Testis (tissue), 3 donors: ENCODE data around the gene BMPR1B. TPM values are rescaled to one million over a fixed set of nuclear protein-coding genes. Genes with fewer than 3 reads are reported as not detected.

ENCODE experiments used
- DNase-seq: peaks from one replicate; pipeline ENCODE4 v3.0.0-alpha.2; 2019
- H3K27ac ChIP-seq, 2 donors: fragments of 200-600 bp; sonication (generic); one replicate each; pipeline ENCODE4 v1.5.1; 2019
- H3K27me3 ChIP-seq: fragments of 200-600 bp; sonication (generic); one replicate; pipeline ENCODE4 v1.5.1; 2019
- H3K36me3 ChIP-seq: fragments of 200-600 bp; sonication (generic); one replicate; pipeline ENCODE4 v1.5.1; 2017; ENCODE audit warnings: low read depth; ENCODE audit errors: missing control alignments
- H3K4me1 ChIP-seq: fragments of 200-600 bp; sonication (generic); one replicate; pipeline ENCODE4 v1.5.1; 2019
- H3K4me3 ChIP-seq, 2 donors: fragments of 200-600 bp; sonication (generic); one replicate each; pipeline ENCODE4 v1.5.1; 2017 to 2019
- H3K9me3 ChIP-seq: fragments of 200-600 bp; sonication (generic); one replicate; pipeline ENCODE4 v1.5.1; 2017
- POLR2A ChIP-seq: fragments of 450-650 bp; IDR thresholded peaks from one replicate; pipeline ENCODE4 v1.6.1; 2017; ENCODE audit warnings: antibody characterized with exemption, mild to moderate bottlenecking, moderate library complexity
- WGBS, 2 donors: methylation state at CpG; one replicate each; pipeline ENCODE4 v1.1.5; 2018; 5-methylcytosine and 5-hydroxymethylcytosine counted together
- intact Hi-C: fragments of 100-400 bp; cut with DNase I; formaldehyde crosslinking; loops from one replicate; pipeline ENCODE4 v1.15.1; 2023; ENCODE audit warnings: low total_unique reads
- polyA plus RNA-seq: library from polyadenylated mRNA; stranded (reverse); fragments of 350-450 nt; fragmentation: Illumina TruSeq; extraction: RNeasy Lipid Tissue Mini Kit (QIAGEN cat#74804); gene quantifications from one replicate; pipeline ENCODE4 v1.2.3, GENCODE V29; 2014; ENCODE audit warnings: low read depth, low replicate concordance; ENCODE audit not compliant: insufficient read depth
- total RNA-seq, 2 donors: library from RNA; depleted of rRNA; stranded (reverse); fragments of >200 nt; gene quantifications; one replicate each; pipeline ENCODE4 v1.2.3, GENCODE V29; 2016
- TF ChIP-seq, protein P1 (sequence below), 3 experiments: fragments of 450-650 bp in 2 of 3; fragments of 200-600 bp in 1 of 3; sonication (generic) in 1 of 3; IDR thresholded peaks; one replicate each; pipeline ENCODE4 v1.5.1; 2016 to 2019; ENCODE audit warnings: antibody characterized with exemption in 3 of 3, mild to moderate bottlenecking in 2 of 3, moderate library complexity in 1 of 3

Gene BMPR1B
- total and polyA plus RNA-seq, 3 donors from 2014 or later = 7.5 to 13.0 (median 9.1) TPM

DNA sequence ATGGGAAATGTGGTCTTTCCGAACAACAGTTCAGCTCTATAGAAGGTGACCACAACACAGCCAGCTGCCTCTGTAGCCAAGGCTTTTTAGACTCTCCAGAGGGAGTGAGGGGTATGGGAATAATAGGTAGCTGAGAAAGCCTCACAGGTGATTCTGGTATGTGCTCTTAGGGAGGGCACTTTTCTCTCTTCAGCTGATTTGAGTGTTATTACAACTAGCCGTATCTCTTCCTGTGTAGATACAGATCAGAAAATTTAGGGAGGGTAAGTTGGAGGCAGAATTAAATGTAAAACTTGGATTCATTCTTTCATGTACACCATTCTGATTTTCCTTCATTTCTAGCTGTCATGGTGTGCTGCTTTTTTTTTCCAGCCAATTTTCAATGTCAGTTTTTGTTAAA, 154.9 kb downstream of the BMPR1B start:
- Histone ChIP-seq H3K4me1 (no peaks in the 10 kb centered on the region), H3K9me3 (no peaks in the 10 kb centered on the region), H3K27ac (no peak overlapping the region), H3K36me3 (no peaks in the 10 kb centered on the region), H3K4me3 (no peak overlapping the region), H3K27me3 (no peaks in the 10 kb centered on the region)
- no peak for DNase-seq
- intact Hi-C loops = no loop called here
- TF ChIP-seq, protein P1, sequence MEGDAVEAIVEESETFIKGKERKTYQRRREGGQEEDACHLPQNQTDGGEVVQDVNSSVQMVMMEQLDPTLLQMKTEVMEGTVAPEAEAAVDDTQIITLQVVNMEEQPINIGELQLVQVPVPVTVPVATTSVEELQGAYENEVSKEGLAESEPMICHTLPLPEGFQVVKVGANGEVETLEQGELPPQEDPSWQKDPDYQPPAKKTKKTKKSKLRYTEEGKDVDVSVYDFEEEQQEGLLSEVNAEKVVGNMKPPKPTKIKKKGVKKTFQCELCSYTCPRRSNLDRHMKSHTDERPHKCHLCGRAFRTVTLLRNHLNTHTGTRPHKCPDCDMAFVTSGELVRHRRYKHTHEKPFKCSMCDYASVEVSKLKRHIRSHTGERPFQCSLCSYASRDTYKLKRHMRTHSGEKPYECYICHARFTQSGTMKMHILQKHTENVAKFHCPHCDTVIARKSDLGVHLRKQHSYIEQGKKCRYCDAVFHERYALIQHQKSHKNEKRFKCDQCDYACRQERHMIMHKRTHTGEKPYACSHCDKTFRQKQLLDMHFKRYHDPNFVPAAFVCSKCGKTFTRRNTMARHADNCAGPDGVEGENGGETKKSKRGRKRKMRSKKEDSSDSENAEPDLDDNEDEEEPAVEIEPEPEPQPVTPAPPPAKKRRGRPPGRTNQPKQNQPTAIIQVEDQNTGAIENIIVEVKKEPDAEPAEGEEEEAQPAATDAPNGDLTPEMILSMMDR (IDR thresholded peaks at IDR 0.05) = no peak
- no peak for TF ChIP-seq POLR2A
- 89 to 100% methylated on average over 2 of the region's 2 CpGs for WGBS, 2 donors

DNA sequence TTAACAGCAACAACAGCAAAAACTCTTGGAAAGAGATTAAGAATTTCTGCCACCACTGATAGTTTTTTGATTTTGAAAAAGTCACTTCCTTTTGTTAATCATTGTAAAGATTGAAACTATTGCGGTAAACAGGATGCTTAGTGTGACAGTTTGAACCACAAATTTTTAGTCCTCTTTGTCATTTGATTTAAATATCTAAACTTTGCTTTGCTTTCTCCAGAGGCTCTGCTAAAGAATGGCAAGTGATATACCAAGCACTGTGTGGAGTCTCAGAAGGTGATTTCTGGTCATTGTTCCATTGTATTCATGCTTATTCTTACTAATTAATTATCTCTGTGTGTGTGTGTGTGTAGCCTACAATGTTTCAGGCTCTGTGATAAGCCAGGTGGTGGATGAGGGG, 155.6 kb downstream of the BMPR1B start:
- Histone ChIP-seq H3K4me1 (no peaks in the 10 kb centered on the region), H3K27me3 (no peaks in the 10 kb centered on the region), H3K9me3 (no peaks in the 10 kb centered on the region), H3K36me3 (no peaks in the 10 kb centered on the region), H3K4me3 (no peak overlapping the region), H3K27ac (no peak overlapping the region)
- TF ChIP-seq, protein P1 (IDR thresholded peaks at IDR 0.05) = no peak
- TF ChIP-seq POLR2A = no peak
- WGBS, 2 donors = 83 to 85% methylated on average over 1 of the region's 1 CpG
- DNase-seq = no peak
- intact Hi-C loops = no loop called here

DNA sequence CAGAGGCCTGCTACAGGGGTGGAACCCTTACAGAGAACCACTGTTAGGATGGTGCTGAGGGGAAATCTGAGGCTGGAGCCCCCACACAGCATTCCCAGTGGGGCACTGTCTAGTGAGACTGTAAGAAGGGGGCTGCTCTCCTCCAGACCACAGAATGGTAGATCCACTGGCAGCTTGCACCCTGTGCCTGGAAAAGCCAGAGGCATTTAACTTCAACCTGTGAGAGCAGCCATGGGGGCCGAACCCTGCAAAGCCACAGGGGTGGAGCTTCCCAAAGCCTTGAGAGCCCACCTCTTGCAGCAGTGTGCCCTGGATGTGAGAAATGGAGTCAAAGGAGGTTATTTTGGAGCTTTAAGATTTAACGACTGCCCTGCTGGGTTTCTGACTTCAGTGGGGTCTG, 159.4 kb downstream of the BMPR1B start:
- Histone ChIP-seq H3K36me3 (no peaks in the 10 kb centered on the region), H3K4me1 (peaks cover 5% of the 10 kb centered on the region), H3K9me3 (no peaks in the 10 kb centered on the region), H3K27ac (no peak overlapping the region), H3K27me3 (no peaks in the 10 kb centered on the region), H3K4me3 (no peak overlapping the region)
- intact Hi-C loops = no loop called here
- no peak for DNase-seq
- 81 to 85% methylated on average over 2 of the region's 2 CpGs for WGBS, 2 donors
- TF ChIP-seq, protein P1 (IDR thresholded peaks at IDR 0.05) = no peak
- no peak for TF ChIP-seq POLR2A

DNA sequence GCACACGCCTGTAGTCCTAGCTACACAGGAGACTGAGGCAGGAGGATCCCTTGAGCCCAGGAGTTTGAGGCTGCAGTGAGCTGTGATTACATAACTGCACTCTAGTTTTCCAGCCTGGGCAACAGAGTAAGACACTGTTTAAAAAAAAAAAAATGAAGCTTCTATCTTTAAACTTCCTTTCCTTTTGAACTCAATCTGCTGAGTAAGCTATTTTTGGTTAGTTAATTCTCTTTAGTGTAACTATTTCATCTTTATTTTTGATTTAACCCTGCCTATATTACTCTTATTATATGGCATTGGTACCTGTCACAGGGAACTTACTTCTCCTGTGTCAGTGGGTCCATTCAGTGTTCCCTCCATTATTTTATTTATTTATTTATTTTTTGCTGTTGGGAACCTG, 160.8 kb downstream of the BMPR1B start:
- Histone ChIP-seq H3K4me1 (peaks cover 5% of the 10 kb centered on the region), H3K27me3 (no peaks in the 10 kb centered on the region), H3K27ac (no peak overlapping the region), H3K9me3 (no peaks in the 10 kb centered on the region), H3K4me3 (no peak overlapping the region), H3K36me3 (no peaks in the 10 kb centered on the region)
- no peak for DNase-seq
- TF ChIP-seq POLR2A = no peak
- TF ChIP-seq, protein P1 (IDR thresholded peaks at IDR 0.05) = no peak
- 91 to 92% methylated on average over 1 of the region's 1 CpG for WGBS, 2 donors
- intact Hi-C loops = no loop called here

DNA sequence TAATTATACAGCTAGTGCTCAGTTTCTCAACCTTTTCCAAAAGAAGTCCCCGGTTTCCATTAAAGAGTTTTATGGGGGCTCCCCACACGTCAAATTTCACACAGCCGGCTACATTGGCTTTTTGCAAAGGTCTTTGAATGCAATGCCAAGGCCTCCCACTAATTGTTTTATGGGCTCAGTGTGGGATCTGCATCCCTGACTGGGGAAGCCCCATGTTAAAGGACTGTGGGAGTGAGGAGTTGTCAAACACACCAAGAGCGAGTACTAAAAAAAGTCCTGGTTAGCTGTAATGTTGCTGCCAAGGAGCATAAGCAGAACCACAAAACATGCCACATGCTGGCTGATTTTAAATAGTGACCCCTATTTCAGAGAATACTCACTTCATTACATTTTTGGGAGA, 162.6 kb downstream of the BMPR1B start:
- intact Hi-C loops = no loop called here
- no peak for DNase-seq
- WGBS, 2 donors = 36 to 52% methylated on average over 4 of the region's 4 CpGs
- TF ChIP-seq, protein P1 (IDR thresholded peaks at IDR 0.05) = no peak
- no peak for TF ChIP-seq POLR2A
- Histone ChIP-seq H3K27me3 (no peaks in the 10 kb centered on the region), H3K9me3 (no peaks in the 10 kb centered on the region), H3K36me3 (no peaks in the 10 kb centered on the region), H3K4me3 (no peak overlapping the region), H3K4me1 (peaks cover 5% of the 10 kb centered on the region), H3K27ac (no peak overlapping the region)
